ENCODE results near the gene AAK1. TPM values are rescaled to one million over a fixed set of nuclear protein-coding genes. Genes with fewer than 3 reads are reported as not detected.

Gene AAK1
- total RNA-seq, 1 donor from 2014 or later: 45.5 TPM

GRCh38 chr2:69603146-69603743 lies 40.3 kb downstream of the AAK1 start:
- no peak for TF ChIP-seq CTCF (conservative IDR thresholded peaks at IDR 0.05)
- Mint-ChIP-seq H3K36me3 (peaks cover 9% of the 10 kb centered on the region), H3K9me3 (peaks cover 13% of the 10 kb centered on the region), H3K4me3 (no peak overlapping the region), H3K27ac (no peak overlapping the region), H3K4me1 (ENCODE audit: unreplicated experiment) (peaks cover 10% of the 10 kb centered on the region), H3K27me3 (no peaks in the 10 kb centered on the region)
- no peak for DNase-seq (ENCODE audit: extremely low spot score, unreplicated experiment)

DNA sequence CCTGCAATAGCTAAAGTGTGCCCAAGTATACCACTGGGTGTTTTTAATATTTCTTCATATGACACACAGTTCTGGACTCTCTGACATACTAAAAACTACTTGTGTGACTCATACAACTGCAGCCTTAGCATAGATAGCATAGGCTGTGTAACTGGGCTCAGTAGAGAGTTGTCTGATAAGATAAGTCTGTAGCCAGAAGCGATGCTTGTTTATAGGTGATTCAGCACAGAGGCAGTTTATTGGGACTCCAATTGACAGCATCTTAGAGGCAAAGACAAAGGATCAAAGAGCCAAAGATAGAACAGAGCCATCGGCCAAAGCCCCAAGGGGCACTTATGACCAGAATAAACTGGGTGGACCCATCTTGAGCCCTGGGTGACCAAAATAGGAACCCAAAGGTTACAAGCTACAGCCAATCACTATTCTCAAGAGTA lies 42.3 kb downstream of the AAK1 start:
- Mint-ChIP-seq H3K36me3 (peaks cover 9% of the 10 kb centered on the region), H3K4me1 (ENCODE audit: unreplicated experiment) (peaks cover 10% of the 10 kb centered on the region), H3K4me3 (no peak overlapping the region), H3K27me3 (no peaks in the 10 kb centered on the region), H3K27ac (no peak overlapping the region), H3K9me3 (peaks cover 6% of the 10 kb centered on the region)
- TF ChIP-seq CTCF (conservative IDR thresholded peaks at IDR 0.05): no peak
- no peak for DNase-seq (ENCODE audit: extremely low spot score, unreplicated experiment)

- Mint-ChIP-seq H3K9me3 (no peaks in the 10 kb centered on the region), H3K27ac (no peak overlapping the region), H3K27me3 (no peaks in the 10 kb centered on the region), H3K4me3 (no peak overlapping the region), H3K4me1 (ENCODE audit: unreplicated experiment) (peaks cover 10% of the 10 kb centered on the region), H3K36me3 (peaks cover 4% of the 10 kb centered on the region)
- no peak for DNase-seq (ENCODE audit: extremely low spot score, unreplicated experiment)
- TF ChIP-seq CTCF (conservative IDR thresholded peaks at IDR 0.05): no peak
Observed at GRCh38 chr2:69600425-69600824, 43.1 kb downstream of the AAK1 start.

DNA sequence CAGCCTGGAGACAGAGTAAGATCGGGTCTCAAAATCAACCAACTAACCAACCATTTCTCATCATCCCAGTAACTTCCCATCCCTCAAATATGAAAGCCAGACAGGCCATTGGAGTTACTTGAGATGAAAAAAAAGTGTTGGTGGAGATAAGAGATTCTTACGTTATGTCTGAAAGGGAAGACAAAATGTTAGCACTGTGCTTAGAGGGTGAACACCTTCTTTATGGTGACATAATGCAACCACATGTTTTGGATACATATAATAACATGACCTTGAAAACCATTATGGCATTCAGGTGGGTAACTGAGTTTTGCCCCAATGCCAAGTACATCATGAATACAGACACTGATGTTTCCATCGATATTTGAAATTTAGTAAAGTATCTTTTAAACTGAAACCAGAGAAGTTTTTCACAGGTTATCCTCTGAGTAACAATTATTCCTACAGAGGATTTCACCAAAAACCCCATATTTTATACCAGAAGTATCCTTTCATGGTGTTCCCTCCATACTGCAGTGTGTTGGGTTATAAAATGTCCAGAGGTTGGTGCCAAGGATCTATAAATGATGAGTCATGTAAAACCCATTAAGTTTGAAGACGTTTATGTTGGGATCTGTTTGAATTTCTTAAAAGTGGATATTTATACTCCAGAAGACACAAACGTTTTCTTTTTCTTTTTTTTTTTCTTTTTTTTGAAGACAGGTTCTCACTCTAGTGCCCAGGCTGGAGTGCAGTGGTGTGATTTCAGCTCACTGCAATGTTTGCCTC lies 45.5 kb downstream of the AAK1 start:
- H3K4me3 Mint-ChIP-seq: no peak overlapping the region
- H3K27me3 Mint-ChIP-seq: no peaks in the 10 kb centered on the region
- no peak for TF ChIP-seq CTCF (conservative IDR thresholded peaks at IDR 0.05)
- DNase-seq (ENCODE audit: extremely low spot score, unreplicated experiment): no peak
- no peaks in the 10 kb centered on the region for H3K36me3 Mint-ChIP-seq
- H3K4me1 Mint-ChIP-seq (ENCODE audit: unreplicated experiment): no peaks in the 10 kb centered on the region
- H3K27ac Mint-ChIP-seq: no peak overlapping the region
- no peaks in the 10 kb centered on the region for H3K9me3 Mint-ChIP-seq

GRCh38 chr2:69597105-69597504 lies 46.4 kb downstream of the AAK1 start:
- no peaks in the 10 kb centered on the region for H3K9me3 Mint-ChIP-seq
- H3K27ac Mint-ChIP-seq: no peak overlapping the region
- no peaks in the 10 kb centered on the region for H3K36me3 Mint-ChIP-seq
- DNase-seq (ENCODE audit: extremely low spot score, unreplicated experiment): no peak
- TF ChIP-seq CTCF (conservative IDR thresholded peaks at IDR 0.05): no peak
- H3K4me1 Mint-ChIP-seq (ENCODE audit: unreplicated experiment): no peaks in the 10 kb centered on the region
- H3K27me3 Mint-ChIP-seq: no peaks in the 10 kb centered on the region
- no peak overlapping the region for H3K4me3 Mint-ChIP-seq
